GM18511 (cell line): ENCODE data around the gene BHLHE23.

Source experiments
- ATAC-seq: cut with Tn5 transposase; IDR thresholded peaks from one replicate; pipeline ENCODE4 v1.9.1; 2021; ENCODE audit warnings: mild to moderate bottlenecking, moderate library complexity; ENCODE audit not compliant: unreplicated experiment

Gene BHLHE23

GRCh38 chr20:63026582-63027165, 19.9 kb upstream of the BHLHE23 start:
- ATAC-seq = no peak

GRCh38 chr20:63025534-63026331, 19.0 kb upstream of the BHLHE23 start:
- ATAC-seq = no peak

- no peak for ATAC-seq
These were observed 18.0 kb upstream of the BHLHE23 start for GRCh38 chr20:63024573-63025392.

GRCh38 chr20:63023936-63024571, 17.3 kb upstream of the BHLHE23 start:
- no peak for ATAC-seq

DNA sequence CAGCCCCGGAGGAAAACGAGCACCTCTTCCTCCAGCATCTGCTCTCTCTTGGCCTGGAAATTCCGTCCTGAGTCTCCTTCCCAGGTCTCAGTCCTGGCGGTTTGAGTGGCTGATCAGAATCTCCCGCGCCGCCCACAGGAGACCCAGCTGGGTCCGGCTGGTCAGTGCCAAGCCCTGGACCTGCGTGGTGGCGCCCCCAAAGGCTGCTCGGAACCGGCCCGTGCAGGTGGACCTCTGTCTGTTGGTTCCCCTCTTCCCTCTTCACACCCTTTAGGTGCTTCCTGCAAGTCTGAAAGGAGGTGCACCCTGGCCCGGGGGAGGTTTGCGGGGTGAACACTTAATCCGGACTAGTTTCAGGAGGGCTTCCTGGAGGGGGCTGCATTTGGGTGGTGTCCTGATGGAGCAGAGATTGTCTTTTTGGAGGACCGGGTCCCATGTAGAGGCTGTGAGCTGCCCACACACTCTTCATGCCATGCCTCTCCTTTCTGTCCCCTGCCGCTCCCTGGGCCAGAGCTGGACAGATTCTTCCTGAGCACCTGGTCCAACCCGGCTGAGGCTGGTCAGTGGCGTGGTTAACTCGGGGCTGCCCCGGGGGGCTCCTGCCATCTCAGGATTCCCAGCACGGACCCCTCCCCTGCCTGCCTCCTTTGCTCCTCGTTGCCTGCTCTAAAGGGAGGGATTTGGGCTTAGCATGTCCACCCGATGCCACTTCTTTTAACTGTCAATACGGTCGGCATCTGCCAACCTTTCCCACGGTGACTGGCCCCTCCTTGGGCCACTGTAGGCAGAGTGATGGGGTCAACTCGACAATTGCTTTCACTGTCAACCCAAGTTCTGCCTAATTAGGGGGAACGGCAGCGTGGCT, 16.5 kb upstream of the BHLHE23 start:
- ATAC-seq = no peak

GRCh38 chr20:63022501-63022900, 15.7 kb upstream of the BHLHE23 start:
- ATAC-seq = no peak

GRCh38 chr20:63021356-63022321, 14.9 kb upstream of the BHLHE23 start:
- no peak for ATAC-seq

GRCh38 chr20:63020681-63021080, 13.9 kb upstream of the BHLHE23 start:
- ATAC-seq = no peak

- no peak for ATAC-seq
These were observed 11.2 kb upstream of the BHLHE23 start for GRCh38 chr20:63017826-63018411.

- no peak for ATAC-seq
These were observed 10.5 kb upstream of the BHLHE23 start for GRCh38 chr20:63017076-63017825.

DNA sequence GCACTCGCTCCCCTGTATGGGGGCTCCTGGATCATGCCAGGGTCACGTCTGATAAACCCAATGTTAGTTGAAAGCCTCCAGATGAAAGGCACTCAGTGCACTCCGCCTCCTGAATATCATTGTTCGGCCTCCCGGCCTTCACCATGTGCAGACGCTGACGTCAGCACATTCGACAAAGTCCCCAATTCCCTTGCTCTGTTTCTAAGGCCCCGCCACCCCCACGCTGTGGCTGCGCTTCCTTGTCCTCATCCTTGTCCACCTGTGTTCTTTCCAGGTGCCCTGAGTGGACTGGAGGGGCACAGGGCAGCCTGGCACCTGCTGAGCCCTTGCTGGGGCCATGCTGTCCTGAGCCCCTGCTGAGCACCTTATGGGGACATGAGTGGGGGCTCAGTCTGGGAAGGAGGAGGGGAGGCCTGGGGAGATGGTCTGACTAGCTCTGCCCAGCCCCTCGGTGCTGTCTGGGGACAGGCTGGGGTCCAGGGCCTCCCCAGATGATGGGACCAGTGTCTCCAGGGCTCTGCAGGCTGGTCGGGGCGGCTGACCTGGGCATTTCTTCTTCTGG, 9.8 kb upstream of the BHLHE23 start:
- ATAC-seq = no peak

DNA sequence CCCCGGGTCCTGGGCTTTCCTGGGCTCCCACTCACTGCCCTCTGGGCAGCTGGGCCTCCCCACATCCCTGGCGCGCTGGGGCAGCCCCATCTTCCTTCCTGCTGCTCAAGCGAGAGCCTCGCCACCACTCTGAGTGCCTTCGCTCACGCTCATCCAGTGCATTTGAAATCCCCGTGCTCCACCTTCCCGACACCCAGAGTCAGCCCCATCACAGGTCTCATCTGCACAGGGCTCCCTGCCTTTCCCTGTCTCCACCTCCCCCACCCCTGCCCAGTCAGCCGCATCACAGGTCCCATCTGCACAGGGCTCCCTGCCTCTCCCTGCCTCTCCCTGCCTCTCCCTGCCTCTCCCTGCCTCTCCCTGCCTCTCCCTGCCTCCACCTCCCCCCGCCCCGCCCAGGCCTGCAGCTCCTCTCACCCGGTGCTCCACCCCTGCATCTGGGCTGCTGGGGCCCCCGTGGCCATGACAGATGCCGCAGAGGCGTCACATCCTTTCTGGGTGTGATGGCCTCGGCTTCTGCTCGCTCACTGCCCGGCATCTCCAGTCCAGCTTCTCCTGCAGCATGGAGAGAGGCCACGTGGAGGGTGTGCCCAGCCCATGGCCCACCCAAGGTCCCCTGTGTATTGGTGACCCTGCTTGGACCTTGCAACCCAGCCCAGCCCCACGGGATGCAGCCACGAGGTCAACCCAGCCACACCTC, 9.0 kb upstream of the BHLHE23 start:
- no peak for ATAC-seq

- no peak for ATAC-seq
These were observed 8.4 kb upstream of the BHLHE23 start for GRCh38 chr20:63015147-63015661.

DNA sequence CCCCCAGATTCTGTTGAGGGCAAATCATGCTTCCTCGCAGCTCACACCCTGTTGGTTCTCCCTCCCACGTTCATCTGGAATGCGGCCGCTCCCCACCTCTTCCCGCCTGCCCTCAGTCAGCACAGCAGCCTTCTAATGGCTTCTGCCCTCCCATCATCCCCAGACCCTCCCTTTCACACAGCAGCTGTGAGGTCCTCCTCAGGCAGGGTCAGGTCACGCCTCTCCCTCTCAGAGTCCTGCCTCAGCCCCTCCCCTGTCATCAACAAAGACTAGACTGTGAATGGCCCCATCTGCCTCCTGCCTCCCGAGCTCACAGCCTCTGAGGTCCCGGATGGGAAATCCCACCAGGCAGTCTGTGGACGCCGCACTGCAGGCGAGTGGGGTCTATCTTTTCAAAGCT, 7.9 kb upstream of the BHLHE23 start:
- no peak for ATAC-seq

- ATAC-seq = no peak
These were observed 7.5 kb upstream of the BHLHE23 start for GRCh38 chr20:63014287-63014686.

GRCh38 chr20:63013207-63013606, 6.4 kb upstream of the BHLHE23 start:
- ATAC-seq = no peak

DNA sequence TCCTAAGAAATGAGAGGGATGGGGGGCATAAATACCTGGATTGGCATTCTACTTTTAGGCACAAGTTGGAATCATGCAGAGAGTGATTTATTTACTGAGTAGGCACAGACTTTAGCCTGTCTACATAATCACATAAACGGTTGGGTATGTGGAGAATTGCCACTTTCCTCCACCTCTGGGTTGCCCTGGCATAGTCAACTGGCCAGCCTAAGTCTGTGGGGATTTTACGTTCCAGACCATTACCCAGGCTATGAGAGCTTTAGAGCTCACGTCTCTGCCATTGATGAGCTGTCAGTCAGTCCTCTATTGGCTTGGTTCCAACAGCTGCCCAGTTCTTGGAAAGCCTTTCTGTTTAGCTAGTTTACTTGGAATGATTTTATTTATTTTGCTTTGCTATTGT, 5.0 kb upstream of the BHLHE23 start:
- no peak for ATAC-seq
